ENCODE measurements around the gene SIVA1. TPM values are rescaled to one million over a fixed set of nuclear protein-coding genes. Genes with fewer than 3 reads are reported as not detected.
A peak's percentile ranks its signal among the peaks of the same experiment; 100 is the strongest.

The SIVA1 gene
- total RNA-seq, 2 donors from 2014 or later: 74.5 to 157 TPM

- DNase-seq (ENCODE audit: low spot score): no peak
- Mint-ChIP-seq H3K4me3 (no peak overlapping the region), H3K9me3 (no peaks in the 10 kb centered on the region), H3K36me3 (no peaks in the 10 kb centered on the region), H3K27ac (no peak overlapping the region), H3K27me3 (no peaks in the 10 kb centered on the region), H3K4me1 (ENCODE audit: low read depth in 2 of 2) (peaks cover 0 to 2% of the 10 kb centered on the region in 2 donors)
- ATAC-seq: no peak
Observed at GRCh38 chr14:104781271-104782077, 28.5 kb downstream of the SIVA1 start.

GRCh38 chr14:104782086-104782807 lies 29.3 kb downstream of the SIVA1 start:
- Mint-ChIP-seq H3K27ac (no peak overlapping the region), H3K4me1 (ENCODE audit: low read depth in 2 of 2) (peaks cover 0 to 7% of the 10 kb centered on the region in 2 donors), H3K36me3 (no peaks in the 10 kb centered on the region), H3K9me3 (no peaks in the 10 kb centered on the region), H3K27me3 (no peaks in the 10 kb centered on the region), H3K4me3 (no peak overlapping the region)
- DNase-seq (ENCODE audit: low spot score) (no peak), ATAC-seq (no peak)

- ATAC-seq: no peak
- Mint-ChIP-seq H3K4me3 (no peak overlapping the region), H3K27ac (no peak overlapping the region), H3K27me3 (no peaks in the 10 kb centered on the region), H3K9me3 (no peaks in the 10 kb centered on the region), H3K36me3 (no peaks in the 10 kb centered on the region), H3K4me1 (ENCODE audit: low read depth in 2 of 2) (peaks cover 0 to 7% of the 10 kb centered on the region in 2 donors)
- DNase-seq (ENCODE audit: low spot score): no peak
Observed at GRCh38 chr14:104782808-104783139, 29.8 kb downstream of the SIVA1 start.

- H3K36me3 Mint-ChIP-seq: no peaks in the 10 kb centered on the region
- no peaks in the 10 kb centered on the region for H3K9me3 Mint-ChIP-seq
- no peak overlapping the region for H3K27ac Mint-ChIP-seq
- no peak overlapping the region for H3K4me3 Mint-ChIP-seq
- DNase-seq (ENCODE audit: low spot score): no peak
- H3K4me1 Mint-ChIP-seq (ENCODE audit: low read depth in 2 of 2): peaks cover 0 to 7% of the 10 kb centered on the region in 2 donors
- no peak for ATAC-seq
- no peaks in the 10 kb centered on the region for H3K27me3 Mint-ChIP-seq
Observed at GRCh38 chr14:104783484-104784217, 30.7 kb downstream of the SIVA1 start.

- ATAC-seq (no peak), DNase-seq (ENCODE audit: low spot score) (no peak)
- no peaks in the 10 kb centered on the region for H3K36me3 Mint-ChIP-seq
- H3K4me1 Mint-ChIP-seq (ENCODE audit: low read depth in 2 of 2): peaks cover 0 to 7% of the 10 kb centered on the region in 2 donors
- no peaks in the 10 kb centered on the region for H3K27me3 Mint-ChIP-seq
- H3K4me3 Mint-ChIP-seq: no peak overlapping the region
- H3K27ac Mint-ChIP-seq: no peak overlapping the region
- no peaks in the 10 kb centered on the region for H3K9me3 Mint-ChIP-seq
Observed at GRCh38 chr14:104784218-104784568, 31.2 kb downstream of the SIVA1 start.

GRCh38 chr14:104784846-104785707 lies 32.1 kb downstream of the SIVA1 start:
- no peaks in the 10 kb centered on the region for H3K9me3 Mint-ChIP-seq
- no peaks in the 10 kb centered on the region for H3K27me3 Mint-ChIP-seq
- no peak for ATAC-seq
- H3K4me1 Mint-ChIP-seq (ENCODE audit: low read depth in 2 of 2): peaks cover 0 to 7% of the 10 kb centered on the region in 2 donors
- no peaks in the 10 kb centered on the region for H3K36me3 Mint-ChIP-seq
- no peak overlapping the region for H3K27ac Mint-ChIP-seq
- H3K4me3 Mint-ChIP-seq: no peak overlapping the region
- DNase-seq (ENCODE audit: low spot score): no peak

- H3K9me3 Mint-ChIP-seq: no peaks in the 10 kb centered on the region
- H3K4me3 Mint-ChIP-seq: no peak overlapping the region
- no peaks in the 10 kb centered on the region for H3K27me3 Mint-ChIP-seq
- ATAC-seq: no peak
- no peaks in the 10 kb centered on the region for H3K36me3 Mint-ChIP-seq
- H3K4me1 Mint-ChIP-seq (ENCODE audit: low read depth in 2 of 2): peaks cover 0 to 7% of the 10 kb centered on the region in 2 donors
- H3K27ac Mint-ChIP-seq: no peak overlapping the region
- no peak for DNase-seq (ENCODE audit: low spot score)
Observed at GRCh38 chr14:104785708-104786080, 32.7 kb downstream of the SIVA1 start.

- Mint-ChIP-seq H3K4me1 (ENCODE audit: low read depth in 2 of 2) (peaks cover 0 to 7% of the 10 kb centered on the region in 2 donors), H3K9me3 (no peaks in the 10 kb centered on the region)
Observed at GRCh38 chr14:104786091-104786586, 33.2 kb downstream of the SIVA1 start.

GRCh38 chr14:104786726-104787675 lies 34.1 kb downstream of the SIVA1 start:
- Mint-ChIP-seq H3K27me3 (no peaks in the 10 kb centered on the region), H3K36me3 (no peaks in the 10 kb centered on the region), H3K4me1 (ENCODE audit: low read depth in 2 of 2) (peaks cover 5 to 10% of the 10 kb centered on the region in 2 donors), H3K9me3 (no peaks in the 10 kb centered on the region), H3K4me3 (no peak overlapping the region), H3K27ac (no peak overlapping the region)
- ATAC-seq (no peak), DNase-seq (ENCODE audit: low spot score) (no peak)

More at GRCh38 chr14:104786091-104786586, 33.2 kb downstream of the SIVA1 start:
- Mint-ChIP-seq H3K27me3 (no peaks in the 10 kb centered on the region), H3K27ac (no peak overlapping the region), H3K36me3 (no peaks in the 10 kb centered on the region), H3K4me3 (no peak overlapping the region)
- DNase-seq (ENCODE audit: low spot score): no peak
- peak; percentile 25 to 37 for ATAC-seq

- DNase-seq (ENCODE audit: low spot score) (no peak), ATAC-seq (no peak)
- Mint-ChIP-seq H3K4me3 (no peak overlapping the region), H3K9me3 (no peaks in the 10 kb centered on the region), H3K4me1 (ENCODE audit: low read depth in 2 of 2) (peaks cover 8 to 13% of the 10 kb centered on the region in 2 donors), H3K27ac (no peak overlapping the region), H3K36me3 (no peaks in the 10 kb centered on the region), H3K27me3 (no peaks in the 10 kb centered on the region)
Observed at GRCh38 chr14:104787736-104788135, 34.8 kb downstream of the SIVA1 start.

- no peak overlapping the region for H3K27ac Mint-ChIP-seq
- peaks cover 9 to 18% of the 10 kb centered on the region in 2 donors for H3K4me1 Mint-ChIP-seq (ENCODE audit: low read depth in 2 of 2)
- H3K4me3 Mint-ChIP-seq: no peak overlapping the region
- ATAC-seq (no peak), DNase-seq (ENCODE audit: low spot score) (no peak)
- H3K36me3 Mint-ChIP-seq: no peaks in the 10 kb centered on the region
- H3K9me3 Mint-ChIP-seq: no peaks in the 10 kb centered on the region
- H3K27me3 Mint-ChIP-seq: no peaks in the 10 kb centered on the region
Observed at GRCh38 chr14:104788161-104788818, 35.3 kb downstream of the SIVA1 start.

Measured in natural killer cell treated with Interleukin-12 subunit alpha and Interleukin-12 subunit beta and Interleukin-15 and Interleukin-18, amount 100 ng/mL, for 72 hours (primary cell).